Sigmoid colon (tissue), 7 donors: ENCODE data around the gene BBX. TPM values are rescaled to one million over a fixed set of nuclear protein-coding genes. Genes with fewer than 3 reads are reported as not detected.
"Not testable (repeated sequence)": the region's sequence is repeated elsewhere in the genome, so short reads cannot be mapped to it uniquely, and the experiment has no call there.

Experiments used
- DNase-seq: peaks from one replicate; pipeline ENCODE4 v3.0.0-alpha.2; 2019
- H3K27ac ChIP-seq, 4 donors: fragments of 200-600 bp; sonication (generic); one replicate each; pipeline ENCODE4 v1.5.1; 2016 to 2019; ENCODE audit warnings: mild to moderate bottlenecking in 1 of 4
- H3K27me3 ChIP-seq, 3 donors: fragments of 200-600 bp; sonication (generic); one replicate each; pipeline ENCODE4 v1.5.1; 2019; ENCODE audit warnings: mild to moderate bottlenecking in 1 of 3
- H3K36me3 ChIP-seq, 4 donors: fragments of 200-600 bp; sonication (generic); one replicate each; pipeline ENCODE4 v1.5.1; 2016 to 2019
- H3K4me1 ChIP-seq, 4 donors: fragments of 200-600 bp; sonication (generic); one replicate each; pipeline ENCODE4 v1.5.1; 2017 to 2019
- H3K4me3 ChIP-seq, 4 donors: fragments of 200-600 bp; sonication (generic); one replicate each; pipeline ENCODE4 v1.5.1; 2017 to 2019; ENCODE audit warnings: mild to moderate bottlenecking in 2 of 4, moderate library complexity in 1 of 4
- H3K9me3 ChIP-seq, 4 donors: fragments of 200-600 bp in 3 of 4; sonication (generic) in 3 of 4; one replicate each; pipeline versions ENCODE4 v1.5.1 to v1.6.1; 2013 to 2019
- CTCF ChIP-seq, 4 experiments: fragments of 450-650 bp in 3 of 4; fragments of 200-600 bp in 1 of 4; IDR thresholded peaks; one replicate each; pipeline ENCODE4 v1.5.1; 2016 to 2019; ENCODE audit warnings: antibody characterized with exemption in 4 of 4, mild to moderate bottlenecking in 3 of 4, moderate library complexity in 2 of 4
- EP300 ChIP-seq, 4 donors: sonication (generic); formaldehyde crosslinking; IDR thresholded peaks; one replicate each; pipeline ENCODE4 v1.6.1; 2017; ENCODE audit warnings: antibody characterized with exemption in 4 of 4
- POLR2A ChIP-seq, 2 donors: fragments of 450-650 bp; IDR thresholded peaks; one replicate each; pipeline ENCODE4 v1.6.1; 2016; ENCODE audit warnings: antibody characterized with exemption in 2 of 2, mild to moderate bottlenecking in 2 of 2, moderate library complexity in 2 of 2
- POLR2AphosphoS5 ChIP-seq, 4 donors: sonication (generic); formaldehyde crosslinking; IDR thresholded peaks; one replicate each; pipeline ENCODE4 v1.6.1; 2017; ENCODE audit warnings: antibody characterized with exemption in 4 of 4
- WGBS, 2 donors: extraction: QIAGEN DNeasy Blood & Tissue Kit; methylation state at CpG; one replicate each; pipeline ENCODE4 v1.1.7; 2013; 5-methylcytosine and 5-hydroxymethylcytosine counted together
- intact Hi-C: fragments of 100-400 bp; cut with DNase I; formaldehyde crosslinking; loops from one replicate; pipeline ENCODE4 v1.15.1; 2023
- polyA plus RNA-seq, 3 donors: library from polyadenylated mRNA; stranded (reverse); fragments of 200-250 nt; gene quantifications; one replicate each; pipeline ENCODE4 v1.2.3, GENCODE V29; 2013
- total RNA-seq, 4 donors: library from RNA; depleted of rRNA; stranded (reverse); fragments of >200 nt; gene quantifications; one replicate each; pipeline ENCODE4 v1.1.0, GENCODE V29; 2016
- donor health status: healthy with polysubstance abuse.
- donor health status: Bipolar disorder and iron deficiency.
- donor health status: healthy.

The BBX gene
- total and polyA plus RNA-seq, 7 donors = 3.0 to 93.3 (median 71.1) TPM

- intact Hi-C loops = loop anchor here (10.0 kb wide), 1 partner anchor 103 kb away; no protein-coding TSS in a partner anchor
- not testable (repeated sequence) for DNase-seq
- 95% methylated on average over 9 of the region's 9 CpGs for WGBS, 2 donors
Observed at GRCh38 chr3:107571492-107571891, 48.7 kb downstream of the BBX start.

GRCh38 chr3:107574650-107575049 is 51.9 kb downstream of the BBX start:
- Histone ChIP-seq H3K9me3 (no peaks in the 10 kb centered on the region), H3K4me3 (no peak overlapping the region), H3K27ac (no peak overlapping the region), H3K27me3 (no peaks in the 10 kb centered on the region), H3K4me1 (no peaks in the 10 kb centered on the region), H3K36me3 (no peaks in the 10 kb centered on the region)
- peak in 2 of 4 experiments; percentile 22 to 42 for TF ChIP-seq CTCF (IDR thresholded peaks at IDR 0.05)
- no peak for TF ChIP-seq POLR2AphosphoS5 (IDR thresholded peaks at IDR 0.05)
- intact Hi-C loops = loop anchor here (5.0 to 10.0 kb wide), 2 partner anchors 100 to 168 kb away; no protein-coding TSS in a partner anchor
- no peak for DNase-seq

More at GRCh38 chr3:107571492-107571891, 48.7 kb downstream of the BBX start:
- H3K4me1 ChIP-seq, H3K27me3 ChIP-seq, H3K36me3 ChIP-seq, H3K4me3 ChIP-seq, H3K9me3 ChIP-seq, H3K27ac ChIP-seq: not testable (repeated sequence)

GRCh38 chr3:107578091-107578490 is 55.3 kb downstream of the BBX start:
- TF ChIP-seq EP300 (IDR thresholded peaks at IDR 0.05) (no peak), POLR2A (IDR thresholded peaks at IDR 0.05) (no peak), POLR2AphosphoS5 (IDR thresholded peaks at IDR 0.05) (no peak), CTCF (IDR thresholded peaks at IDR 0.05) (no peak)
- no peaks in the 10 kb centered on the region for H3K4me1 ChIP-seq
- no peak overlapping the region for H3K27ac ChIP-seq
- intact Hi-C loops = loop anchor here (5.0 to 10.0 kb wide), 2 partner anchors 97 to 164 kb away; no protein-coding TSS in a partner anchor
- DNase-seq = no peak
- H3K27me3 ChIP-seq = no peaks in the 10 kb centered on the region
- WGBS, 2 donors = 67 to 90% methylated on average over 2 of the region's 2 CpGs
- no peaks in the 10 kb centered on the region for H3K36me3 ChIP-seq
- H3K4me3 ChIP-seq = no peak overlapping the region
- no peaks in the 10 kb centered on the region for H3K9me3 ChIP-seq

GRCh38 chr3:107578523-107578922 is 55.8 kb downstream of the BBX start:
- Histone ChIP-seq H3K9me3 (no peaks in the 10 kb centered on the region), H3K27ac (no peak overlapping the region), H3K4me1 (no peaks in the 10 kb centered on the region), H3K27me3 (no peaks in the 10 kb centered on the region), H3K36me3 (no peaks in the 10 kb centered on the region), H3K4me3 (no peak overlapping the region)
- TF ChIP-seq EP300 (IDR thresholded peaks at IDR 0.05) (no peak), POLR2A (IDR thresholded peaks at IDR 0.05) (no peak), CTCF (IDR thresholded peaks at IDR 0.05) (no peak), POLR2AphosphoS5 (IDR thresholded peaks at IDR 0.05) (no peak)
- intact Hi-C loops = loop anchor here (5.0 to 10.0 kb wide), 2 partner anchors 96 to 164 kb away; no protein-coding TSS in a partner anchor
- no peak for DNase-seq
- 92 to 94% methylated on average over 3 of the region's 3 CpGs for WGBS, 2 donors

- no peak overlapping the region for H3K4me3 ChIP-seq
- WGBS, 2 donors = 84 to 89% methylated on average over 4 of the region's 4 CpGs
- intact Hi-C loops = loop anchor here (5.0 to 10.0 kb wide), 2 partner anchors 95 to 163 kb away; no protein-coding TSS in a partner anchor
Observed at GRCh38 chr3:107579371-107579770, 56.6 kb downstream of the BBX start.

More at GRCh38 chr3:107579371-107579770, 56.6 kb downstream of the BBX start:
- Histone ChIP-seq H3K36me3 (no peaks in the 10 kb centered on the region), H3K27me3 (no peaks in the 10 kb centered on the region), H3K4me1 (no peaks in the 10 kb centered on the region), H3K9me3 (no peaks in the 10 kb centered on the region), H3K27ac (no peak overlapping the region)
- no peak for DNase-seq
- TF ChIP-seq CTCF (IDR thresholded peaks at IDR 0.05) (no peak), EP300 (IDR thresholded peaks at IDR 0.05) (no peak), POLR2A (IDR thresholded peaks at IDR 0.05) (no peak), POLR2AphosphoS5 (IDR thresholded peaks at IDR 0.05) (no peak)
